Measurements from ENCODE around the gene RCOR2.
"Not testable (repeated sequence)": the region's sequence is repeated elsewhere in the genome, so short reads cannot be mapped to it uniquely, and the experiment has no call there.

RCOR2 gene

DNA sequence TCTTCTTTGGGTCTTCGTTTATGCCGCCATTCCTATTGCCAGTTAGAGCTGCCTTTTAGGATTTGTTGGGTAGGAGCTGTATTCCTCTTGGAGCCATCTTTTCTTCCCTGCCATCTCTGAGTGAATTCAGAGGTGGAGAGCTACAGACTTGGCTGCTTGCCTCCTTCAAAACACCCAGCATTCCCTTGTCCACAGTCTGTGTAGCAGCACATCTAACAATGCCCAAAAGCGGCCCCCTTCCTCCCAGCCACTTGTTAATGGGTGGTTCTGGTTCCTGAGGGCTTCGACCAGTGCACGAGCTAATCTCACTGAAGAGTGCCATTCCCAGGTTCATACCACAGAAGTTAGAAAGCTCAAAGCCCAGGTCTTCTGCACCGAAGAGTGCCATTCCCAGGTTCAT, 40.3 kb downstream of the RCOR2 start:
- DNase-seq, result no peak

DNA sequence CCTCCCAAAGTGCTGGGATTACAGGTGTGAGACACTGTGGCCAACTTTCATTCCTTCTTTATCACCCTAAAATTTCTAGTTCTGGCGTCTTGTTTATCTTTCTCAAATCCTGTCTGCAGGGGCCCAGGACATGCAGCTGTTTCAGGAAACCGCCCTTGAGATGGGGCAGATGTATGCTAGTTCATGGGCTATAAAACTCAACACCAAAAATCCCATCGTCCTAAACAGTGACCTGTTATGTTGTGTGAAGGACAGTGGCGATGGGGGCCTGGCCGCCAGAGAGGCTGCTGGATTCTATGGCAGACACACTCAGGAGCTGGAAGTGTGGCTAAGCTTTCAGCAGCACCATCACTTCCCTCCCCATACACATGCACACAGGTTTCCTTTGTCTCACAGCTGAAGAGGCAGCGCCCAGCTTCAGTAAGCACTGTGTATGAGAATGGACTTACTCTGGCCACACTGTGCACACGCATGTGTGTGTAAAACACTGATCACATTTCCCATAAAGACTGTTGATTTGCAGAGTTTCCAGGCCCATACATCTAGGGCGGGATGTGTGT, 41.4 kb downstream of the RCOR2 start:
- DNase-seq, result no peak

DNA sequence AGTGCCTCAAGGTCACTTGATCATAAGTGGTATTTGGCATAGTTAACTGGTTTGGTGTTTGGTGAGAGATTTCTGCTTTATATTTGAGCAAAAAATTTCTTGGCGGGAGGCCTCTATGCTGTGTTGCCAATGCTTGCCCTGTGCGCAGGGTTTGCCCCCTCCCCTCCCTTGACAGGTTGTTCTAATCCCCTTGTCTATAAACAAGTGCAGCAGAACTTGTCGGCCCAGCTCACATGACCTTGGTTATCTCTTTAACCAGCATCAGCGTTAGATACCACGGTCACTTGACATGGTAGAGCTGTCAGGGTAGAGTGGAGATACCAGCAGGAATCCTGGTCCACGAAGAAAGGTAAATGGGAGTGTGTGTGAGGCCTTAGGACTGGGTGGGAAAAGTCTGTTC, 42.5 kb downstream of the RCOR2 start:
- no peak for DNase-seq

DNA sequence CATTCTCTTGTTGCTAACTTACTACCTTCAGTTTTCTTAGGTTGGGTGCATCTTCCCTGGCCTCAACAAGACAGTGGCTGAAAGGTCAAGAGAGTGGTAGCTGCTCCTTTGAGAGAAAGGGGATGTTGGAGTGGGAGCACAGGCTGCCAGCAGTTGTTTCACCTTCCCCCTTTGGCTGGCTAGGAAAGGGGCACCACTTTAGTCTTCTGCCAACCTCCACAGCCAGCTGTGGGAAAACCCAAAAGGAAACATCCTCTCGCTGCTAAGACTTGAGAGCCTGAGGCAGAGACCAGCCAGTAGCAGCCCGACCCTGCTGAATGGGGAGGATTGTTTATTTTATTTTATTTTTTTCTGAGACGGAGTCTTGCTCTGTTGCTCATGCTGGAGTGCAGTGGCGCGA, 43.7 kb downstream of the RCOR2 start:
- DNase-seq, result no peak

DNA sequence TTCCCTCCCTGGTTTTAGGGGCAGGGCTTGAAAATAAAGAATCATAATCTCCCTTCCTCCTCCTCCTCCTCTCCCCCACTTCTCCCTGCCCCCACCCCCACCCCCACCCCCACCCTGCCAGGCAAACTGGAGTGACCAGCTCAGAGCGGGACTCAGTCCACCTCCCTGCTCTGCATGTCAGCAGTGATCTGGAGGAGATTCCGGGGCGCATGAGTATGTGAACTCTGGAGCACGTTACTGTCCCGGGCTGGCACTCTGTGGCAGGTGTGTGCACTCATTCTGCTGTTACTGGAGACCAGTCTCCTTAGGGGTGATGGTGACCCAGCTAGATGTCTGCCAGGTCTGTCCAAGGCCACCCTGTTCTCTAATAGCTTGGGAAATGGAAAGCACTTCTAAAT, 44.2 kb downstream of the RCOR2 start:
- DNase-seq, result no peak

DNA sequence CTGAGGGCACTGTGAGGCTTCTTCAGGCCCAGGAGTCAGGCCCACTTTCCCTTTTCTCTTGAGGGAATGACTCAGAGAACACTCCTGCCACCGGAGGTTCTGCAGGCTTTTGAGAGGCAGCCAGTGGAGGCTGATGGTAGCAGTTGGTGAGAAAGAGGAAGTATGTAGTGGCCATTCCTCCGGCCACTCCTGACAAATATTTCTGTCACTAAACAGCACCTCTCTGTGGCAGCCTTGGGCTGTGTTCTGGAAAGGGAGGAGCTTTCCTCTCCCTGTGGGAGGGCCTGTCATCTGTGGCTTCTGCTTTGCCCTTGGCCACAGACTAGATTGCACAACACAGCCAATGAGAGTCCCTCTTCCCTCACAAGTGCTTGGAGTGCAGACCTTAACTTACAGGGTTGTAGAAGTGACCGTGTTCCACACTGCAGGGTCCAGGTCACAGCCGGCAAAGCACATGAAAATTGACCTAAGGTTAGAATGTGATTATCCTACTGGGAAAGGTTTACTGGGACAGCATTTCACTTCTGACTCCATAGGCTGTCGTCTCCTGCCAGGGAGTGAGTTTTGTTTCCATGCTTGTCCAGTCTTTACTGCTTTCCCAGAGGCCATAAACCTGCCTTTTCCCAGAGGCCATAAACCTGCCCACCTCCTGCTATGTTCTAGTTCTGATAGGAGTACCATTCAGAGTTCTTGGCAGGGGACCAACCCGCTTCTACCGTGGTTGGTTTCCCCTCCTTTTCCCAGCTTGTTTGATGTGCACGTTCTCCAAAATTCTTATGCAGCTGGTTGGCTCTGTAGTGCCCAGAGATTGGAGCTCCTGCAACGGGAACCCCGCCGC, 44.8 kb downstream of the RCOR2 start:
- DNase-seq, result peak; percentile 50

DNA sequence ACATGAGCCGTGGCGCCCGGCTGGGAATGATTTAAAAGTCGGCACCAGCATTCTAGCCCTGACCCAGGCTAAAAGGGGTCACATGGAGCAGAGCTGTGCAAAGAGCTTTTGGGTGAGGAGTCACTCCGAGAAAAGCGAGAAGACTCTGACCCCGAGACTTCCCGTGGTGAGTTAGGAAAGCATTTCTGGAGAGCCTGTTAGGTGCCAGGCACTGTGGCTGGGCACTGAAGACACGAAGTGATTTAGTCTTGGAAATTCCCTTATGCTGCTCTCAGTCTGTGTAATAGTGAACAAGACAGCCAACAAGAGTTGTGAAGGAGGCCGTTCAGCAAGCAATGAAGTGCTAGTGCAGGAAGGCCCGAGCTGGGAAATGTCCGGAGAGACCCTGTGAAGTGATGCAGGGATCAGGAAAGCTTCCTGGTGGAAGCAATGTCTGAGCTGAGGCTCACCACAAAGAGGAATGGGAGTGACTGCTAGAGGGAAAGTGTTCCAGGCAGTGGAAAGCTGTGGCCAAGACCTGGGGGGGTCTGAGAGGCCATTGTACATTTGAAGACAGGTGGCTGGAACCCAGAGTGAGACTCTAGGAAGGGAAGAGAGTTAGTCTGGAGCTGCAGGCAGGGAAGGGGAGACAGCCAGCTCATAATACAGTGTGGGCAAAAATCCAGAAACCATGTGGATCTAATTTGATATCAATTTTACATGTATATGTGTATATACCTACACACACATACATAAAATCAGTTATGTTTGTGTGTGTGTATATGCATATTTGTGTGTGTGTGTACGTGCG, 46.4 kb downstream of the RCOR2 start:
- DNase-seq, result no peak

DNA sequence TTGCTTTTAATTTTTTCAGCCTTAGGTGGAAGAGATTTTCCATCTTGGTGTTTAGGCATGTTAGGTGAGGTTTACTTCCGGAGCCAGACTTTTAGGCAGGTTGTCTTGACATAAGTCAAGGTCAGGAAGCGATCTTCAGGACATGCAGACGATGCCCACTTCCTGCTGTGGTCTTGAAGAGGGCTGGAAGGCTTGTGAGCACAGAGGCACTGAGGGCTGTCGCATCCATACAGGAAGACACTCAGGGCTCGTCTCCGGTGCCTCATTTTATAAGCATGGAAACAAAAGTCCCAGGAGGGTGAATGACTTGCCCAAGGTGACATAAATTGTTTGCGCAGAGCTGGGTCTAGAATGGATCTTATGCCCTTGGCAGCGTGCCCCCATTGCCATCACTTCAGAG, 47.3 kb downstream of the RCOR2 start:
- no peak for DNase-seq

DNA sequence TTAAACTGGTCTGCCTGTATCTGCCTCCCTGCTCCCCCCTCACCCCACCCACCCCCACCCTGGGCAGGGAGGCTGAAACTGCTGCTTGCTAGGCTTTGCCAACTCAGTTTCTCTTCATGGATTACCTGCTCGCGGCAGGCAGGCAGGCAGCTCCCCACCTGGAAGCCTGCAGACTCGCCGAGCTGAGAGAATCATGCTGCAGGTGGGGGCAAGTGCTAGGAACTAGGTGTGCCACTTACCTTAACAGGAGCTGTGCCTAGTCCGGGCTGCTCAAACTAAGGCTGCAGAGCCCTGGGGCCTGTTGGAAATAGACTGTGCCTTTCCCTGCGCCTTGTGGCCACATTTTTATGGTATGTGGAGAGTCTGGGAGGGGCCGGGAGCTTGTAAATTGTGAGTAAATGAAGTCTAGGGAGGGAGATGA, 47.8 kb downstream of the RCOR2 start:
- DNase-seq, result no peak

DNA sequence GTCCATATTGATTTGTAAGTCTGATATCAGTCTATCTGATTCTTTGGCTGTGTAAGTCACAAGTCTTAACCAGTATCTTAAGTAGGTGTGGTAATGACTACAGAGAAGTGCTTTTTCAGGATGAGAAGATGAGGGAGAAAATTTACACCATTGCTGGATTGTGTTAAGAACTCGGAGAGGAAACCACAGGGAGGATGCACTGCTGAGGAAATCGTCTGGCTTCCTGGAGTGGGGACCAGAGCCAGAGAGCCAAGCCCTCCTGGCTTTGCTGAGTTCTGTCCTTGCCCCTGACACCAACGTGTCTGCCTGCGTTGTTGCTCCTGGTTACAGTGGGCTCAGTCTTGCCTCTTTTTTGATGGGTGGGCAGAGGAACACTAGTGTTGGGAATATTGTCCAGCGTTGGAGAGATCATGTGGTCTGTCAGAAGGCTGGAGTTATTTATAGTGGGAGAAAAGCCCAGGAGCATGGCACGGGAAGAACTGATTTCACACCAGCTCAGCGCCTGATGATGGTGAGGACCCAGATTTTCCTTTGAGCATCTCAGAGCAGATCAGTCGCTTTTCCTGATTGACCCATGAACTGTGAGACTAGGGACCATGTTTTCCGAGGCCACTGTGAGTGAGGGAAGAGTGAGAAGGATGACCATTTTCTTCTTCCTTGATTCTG, 48.4 kb downstream of the RCOR2 start:
- DNase-seq, result no peak

DNA sequence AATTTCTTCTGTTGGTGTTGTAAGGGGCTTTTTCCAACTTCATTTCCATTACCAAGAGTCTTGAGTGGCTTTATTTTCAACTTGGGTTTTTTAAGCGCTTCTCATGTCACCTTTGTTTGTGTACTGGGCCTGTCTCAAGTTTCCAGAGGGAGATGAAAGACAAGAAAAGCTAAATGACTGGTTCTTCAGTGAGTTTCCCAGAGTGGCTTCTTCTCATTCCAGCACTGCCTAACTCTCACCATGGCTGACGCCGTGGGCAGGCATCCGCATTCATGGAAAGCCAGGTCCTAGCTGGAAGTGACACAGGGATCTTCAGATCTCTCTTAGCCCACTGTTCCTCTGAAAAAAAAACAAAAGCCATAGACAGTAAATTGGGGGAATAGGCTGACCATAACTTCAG, 49.5 kb downstream of the RCOR2 start:
- DNase-seq, result no peak

DNA sequence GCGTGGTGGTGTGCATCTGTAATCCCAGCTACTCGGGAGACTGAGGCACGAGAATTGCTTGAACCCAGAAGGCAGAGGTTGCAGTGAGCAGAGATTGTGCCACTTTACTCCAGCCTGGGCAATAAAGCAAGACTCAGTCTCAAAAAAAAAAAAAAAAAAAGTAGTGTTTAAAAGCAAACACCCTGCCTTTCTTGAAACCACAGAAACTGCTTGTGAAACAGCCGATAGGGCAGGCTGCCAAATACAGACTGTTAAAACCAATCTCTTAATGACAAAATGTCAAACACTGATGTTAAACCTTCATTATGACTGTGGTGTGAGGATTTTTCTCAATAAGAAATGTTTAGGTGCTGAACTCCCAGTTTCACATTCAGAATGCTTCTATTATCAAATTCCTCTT, 50.8 kb downstream of the RCOR2 start:
- DNase-seq, result peak; percentile 24

DNA sequence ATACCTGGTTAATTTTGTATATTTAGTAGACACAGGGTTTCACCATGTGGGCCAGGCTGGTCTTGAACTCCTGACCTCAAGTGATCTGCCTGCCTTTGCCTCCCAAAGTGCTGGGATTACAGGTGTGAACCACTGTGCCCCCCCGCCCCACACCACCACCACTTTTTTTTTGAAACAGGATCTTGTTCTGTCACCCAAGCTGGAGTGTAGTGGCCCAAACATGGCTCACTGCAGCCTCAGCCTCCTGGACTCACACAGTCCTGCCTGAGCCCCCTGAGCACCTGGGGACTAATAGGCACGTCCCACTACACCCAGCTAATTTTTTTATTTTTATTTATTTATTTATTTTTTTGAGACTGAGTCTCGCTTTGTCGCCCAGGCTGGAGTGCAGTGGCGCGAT, 53.3 kb downstream of the RCOR2 start:
- DNase-seq, result not testable (repeated sequence)

DNA sequence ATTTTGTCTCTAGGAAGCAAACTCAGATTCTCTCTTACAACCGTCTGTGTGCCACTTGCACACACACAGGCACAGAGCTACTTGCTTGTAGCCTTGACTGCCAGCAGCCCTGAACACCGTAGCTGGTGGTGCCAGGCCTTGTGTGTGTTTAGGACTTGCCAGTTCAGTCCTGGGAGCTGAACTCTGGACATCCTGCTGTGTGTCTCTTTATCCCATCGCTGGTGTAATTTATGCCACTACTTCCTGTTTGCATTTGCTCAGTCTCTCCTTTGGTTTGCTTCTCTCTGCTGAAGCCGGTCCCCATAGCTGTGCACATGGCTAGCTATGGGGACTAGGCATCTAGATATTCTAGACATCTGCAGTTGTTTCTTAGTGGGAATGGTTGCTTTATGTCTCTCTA, 54.0 kb downstream of the RCOR2 start:
- peak; percentile 27 for DNase-seq
